ENCODE measurements around the gene CACNA1G. TPM values are rescaled to one million over a fixed set of nuclear protein-coding genes. Genes with fewer than 3 reads are reported as not detected.

The CACNA1G gene
- total RNA-seq, 4 donors from 2014 or later = 0.15 to 0.94 (median 0.16) TPM; not detected in 1

GRCh38 chr17:50672831-50673551, 112.5 kb downstream of the CACNA1G start:
- no peak overlapping the region for H3K27ac ChIP-seq
- H3K4me1 ChIP-seq = no peaks in the 10 kb centered on the region
- no peaks in the 10 kb centered on the region for H3K9me3 ChIP-seq
- no peak for TF ChIP-seq POLR2AphosphoS5 (IDR thresholded peaks at IDR 0.05)
- TF ChIP-seq, protein P1, sequence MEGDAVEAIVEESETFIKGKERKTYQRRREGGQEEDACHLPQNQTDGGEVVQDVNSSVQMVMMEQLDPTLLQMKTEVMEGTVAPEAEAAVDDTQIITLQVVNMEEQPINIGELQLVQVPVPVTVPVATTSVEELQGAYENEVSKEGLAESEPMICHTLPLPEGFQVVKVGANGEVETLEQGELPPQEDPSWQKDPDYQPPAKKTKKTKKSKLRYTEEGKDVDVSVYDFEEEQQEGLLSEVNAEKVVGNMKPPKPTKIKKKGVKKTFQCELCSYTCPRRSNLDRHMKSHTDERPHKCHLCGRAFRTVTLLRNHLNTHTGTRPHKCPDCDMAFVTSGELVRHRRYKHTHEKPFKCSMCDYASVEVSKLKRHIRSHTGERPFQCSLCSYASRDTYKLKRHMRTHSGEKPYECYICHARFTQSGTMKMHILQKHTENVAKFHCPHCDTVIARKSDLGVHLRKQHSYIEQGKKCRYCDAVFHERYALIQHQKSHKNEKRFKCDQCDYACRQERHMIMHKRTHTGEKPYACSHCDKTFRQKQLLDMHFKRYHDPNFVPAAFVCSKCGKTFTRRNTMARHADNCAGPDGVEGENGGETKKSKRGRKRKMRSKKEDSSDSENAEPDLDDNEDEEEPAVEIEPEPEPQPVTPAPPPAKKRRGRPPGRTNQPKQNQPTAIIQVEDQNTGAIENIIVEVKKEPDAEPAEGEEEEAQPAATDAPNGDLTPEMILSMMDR (IDR thresholded peaks at IDR 0.05) = no peak
- no peak for TF ChIP-seq POLR2A (IDR thresholded peaks at IDR 0.05)
- no peak for TF ChIP-seq EP300 (IDR thresholded peaks at IDR 0.05)
- H3K27me3 ChIP-seq = no peaks in the 10 kb centered on the region
- no peak overlapping the region for H3K4me3 ChIP-seq
- no peaks in the 10 kb centered on the region for H3K36me3 ChIP-seq
- ATAC-seq = no peak
- WGBS, 2 donors (ENCODE audit: low coverage in 1 of 2) = 77 to 88% methylated on average over 4 to 5 of the region's 20 CpGs

GRCh38 chr17:50675190-50675589, 114.7 kb downstream of the CACNA1G start:
- Histone ChIP-seq H3K9me3 (no peaks in the 10 kb centered on the region), H3K4me3 (no peak overlapping the region), H3K4me1 (no peaks in the 10 kb centered on the region), H3K27me3 (no peaks in the 10 kb centered on the region), H3K27ac (no peak overlapping the region), H3K36me3 (no peaks in the 10 kb centered on the region)
- ATAC-seq = no peak
- no peak for TF ChIP-seq POLR2A (IDR thresholded peaks at IDR 0.05)
- TF ChIP-seq, protein P1 (IDR thresholded peaks at IDR 0.05) = no peak
- TF ChIP-seq EP300 (IDR thresholded peaks at IDR 0.05) = no peak
- TF ChIP-seq POLR2AphosphoS5 (IDR thresholded peaks at IDR 0.05) = no peak
- WGBS, 2 donors (ENCODE audit: low coverage in 1 of 2) = 67 to 76% methylated on average over 1 to 2 of the region's 3 CpGs

- TF ChIP-seq EP300 (IDR thresholded peaks at IDR 0.05) (no peak), POLR2A (IDR thresholded peaks at IDR 0.05) (no peak), POLR2AphosphoS5 (IDR thresholded peaks at IDR 0.05) (no peak)
- TF ChIP-seq, protein P1 (IDR thresholded peaks at IDR 0.05) = no peak
- no peak for ATAC-seq
- H3K27ac ChIP-seq = no peak overlapping the region
Observed at GRCh38 chr17:50675627-50676026, 115.1 kb downstream of the CACNA1G start.

GRCh38 chr17:50676065-50676975, 115.8 kb downstream of the CACNA1G start:
- WGBS, 2 donors (ENCODE audit: low coverage in 1 of 2) = 98% methylated on average over 19 of the region's 24 CpGs; no CpG with 5 or more reads in 1 of the 2 donors
- H3K4me1 ChIP-seq = peaks cover 0 to 8% (median 3%) of the 10 kb centered on the region in 3 donors
- no peak overlapping the region for H3K4me3 ChIP-seq
- ATAC-seq = no peak
- no peak for TF ChIP-seq POLR2A (IDR thresholded peaks at IDR 0.05)
- TF ChIP-seq POLR2AphosphoS5 (IDR thresholded peaks at IDR 0.05) = no peak
- TF ChIP-seq, protein P1 (IDR thresholded peaks at IDR 0.05) = no peak
- no peak for TF ChIP-seq EP300 (IDR thresholded peaks at IDR 0.05)
- H3K9me3 ChIP-seq = no peaks in the 10 kb centered on the region
- no peaks in the 10 kb centered on the region for H3K27me3 ChIP-seq
- no peak overlapping the region for H3K27ac ChIP-seq
- no peaks in the 10 kb centered on the region for H3K36me3 ChIP-seq

More at GRCh38 chr17:50675627-50676026, 115.1 kb downstream of the CACNA1G start:
- Histone ChIP-seq H3K27me3 (no peaks in the 10 kb centered on the region), H3K36me3 (no peaks in the 10 kb centered on the region), H3K4me3 (no peak overlapping the region), H3K4me1 (peaks cover 0 to 1% (median 0%) of the 10 kb centered on the region in 3 donors), H3K9me3 (no peaks in the 10 kb centered on the region)
- 100% methylated on average over 1 of the region's 7 CpGs for WGBS, 2 donors (ENCODE audit: low coverage in 1 of 2)

Other genes starting within 250 kb of the CACNA1G start
- 10 to 100 TPM; 19.4 to 30.7 (median 23.4) TPM for gene XYLT2, start 214.6 kb upstream of the CACNA1G start, total RNA-seq
- 10 to 100 TPM; 40.3 to 62.1 (median 52.2) TPM for gene MRPL27, start 187.5 kb upstream of the CACNA1G start, total RNA-seq
- gene EME1, start 187.5 kb upstream of the CACNA1G start, total RNA-seq = under 1 TPM in 1 of 4 donors, not detected in 3; 0.54 TPM
- gene LRRC59, start 163.2 kb upstream of the CACNA1G start, total RNA-seq = 10 to 100 TPM; 34.4 to 76.6 (median 50.3) TPM
- gene ACSF2, start 134.5 kb upstream of the CACNA1G start, total RNA-seq = 10 to 100 TPM; 11.5 to 23.3 (median 16.1) TPM
- not detected for gene CHAD, start 91.8 kb upstream of the CACNA1G start, total RNA-seq
- 10 to 100 TPM; 10.7 to 26.3 (median 21.3) TPM for gene RSAD1, start 81.9 kb upstream of the CACNA1G start, total RNA-seq
- under 1 TPM in 2 of 4 donors, not detected in 2; 0.27 to 0.31 TPM for gene MYCBPAP, start 52.3 kb upstream of the CACNA1G start, total RNA-seq
- 1 to 10 TPM in 1 of 4 donors, not detected in 3; 7.3 TPM for gene EPN3, start 28.0 kb upstream of the CACNA1G start, total RNA-seq
- gene SPATA20, start 13.5 kb upstream of the CACNA1G start, total RNA-seq = 10 to 100 TPM; 45.0 to 75.3 (median 59.8) TPM
- gene ABCC3, start 74.2 kb downstream of the CACNA1G start, total RNA-seq = 10 to 100 TPM in 1 of 4 donors, 1 to 10 TPM in 3; 2.0 to 18.7 (median 5.1) TPM
- 100 to 1,000 TPM in 1 of 4 donors, 10 to 100 TPM in 3; 65.8 to 125 (median 89.2) TPM for gene ANKRD40, start 147.2 kb downstream of the CACNA1G start, total RNA-seq
- 100 to 1,000 TPM in 1 of 4 donors, 10 to 100 TPM in 3; 40.1 to 134 (median 54.6) TPM for gene LUC7L3, start 158.9 kb downstream of the CACNA1G start, total RNA-seq
- not detected for gene ANKRD40CL, start 206.8 kb downstream of the CACNA1G start, total RNA-seq

Data from gastroesophageal sphincter (tissue), 4 donors.